Activated CD8-positive, alpha-beta memory T cell treated with anti-CD3 and anti-CD28 coated beads, Interleukin-2, amount 50 U/mL, for 1 hour (primary cell): ENCODE results near the gene SGMS1.
"Not testable (repeated sequence)": the region's sequence is repeated elsewhere in the genome, so short reads cannot be mapped to it uniquely, and the experiment has no call there.

Experiments used
- DNase-seq: peaks from one replicate; pipeline ENCODE4 v3.0.0-alpha.2; 2020; ENCODE audit errors: extremely low read depth

SGMS1 gene

DNA sequence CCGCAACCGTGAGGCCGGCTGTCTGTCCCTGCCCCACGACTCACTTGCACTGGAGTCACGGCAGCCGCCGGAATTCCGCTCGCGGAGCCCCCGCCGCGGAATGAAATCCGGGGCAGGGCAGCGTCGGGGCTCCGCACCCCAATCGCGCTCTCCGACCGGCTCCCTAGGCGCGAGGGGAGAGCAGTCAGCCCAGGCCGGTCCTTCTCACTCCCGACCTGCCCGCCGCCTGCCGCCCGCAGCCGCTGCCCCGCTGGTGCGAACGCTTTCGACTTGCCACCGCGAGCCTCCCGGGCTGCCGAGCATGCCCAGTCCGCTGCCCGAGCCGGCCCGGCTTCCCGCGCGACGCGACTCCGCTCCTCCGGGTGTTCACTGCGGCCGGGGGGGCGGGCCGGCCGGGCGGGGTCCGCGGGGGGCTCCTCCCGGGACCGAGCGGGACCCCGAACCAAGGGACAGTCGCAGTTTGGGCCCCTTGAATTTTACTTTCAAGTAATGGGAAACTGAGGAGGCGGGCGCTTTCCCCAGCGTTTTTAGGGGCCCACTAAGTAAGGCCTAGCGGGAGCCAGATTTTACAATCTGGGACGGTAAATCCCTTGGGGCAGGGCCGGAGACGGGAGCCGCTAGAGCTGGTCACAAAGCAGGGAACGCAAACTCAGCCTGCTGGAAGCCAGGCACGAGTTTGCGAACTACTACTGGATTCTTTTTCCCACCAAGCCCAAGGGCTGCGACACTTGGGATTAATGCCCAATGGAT, at the start of gene SGMS1:
SGMS1 (minus strand) TSS at position 294 of the 750 bp plus-strand sequence. CDS start 279,842 bp downstream, outside the sequence.
- DNase-seq = no peak

DNA sequence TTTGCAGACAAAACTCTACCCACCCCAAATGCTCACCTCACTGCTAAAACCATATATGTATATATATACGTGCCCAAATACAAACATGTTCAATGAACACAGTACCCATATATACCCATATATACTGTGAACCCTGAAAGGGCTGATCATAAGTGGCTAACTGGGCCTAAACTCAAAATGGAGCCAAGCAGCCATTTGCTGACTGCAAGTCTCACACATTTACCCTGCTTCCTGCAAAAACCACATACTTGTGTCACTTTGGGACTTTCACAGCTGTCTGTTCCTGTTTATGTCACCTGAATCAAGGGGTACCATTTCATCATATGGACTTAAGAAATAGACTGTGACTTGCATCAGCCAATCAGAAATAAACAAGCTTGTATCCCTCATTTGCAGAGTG, 48.4 kb upstream of the SGMS1 start:
- not testable (repeated sequence) for DNase-seq

DNA sequence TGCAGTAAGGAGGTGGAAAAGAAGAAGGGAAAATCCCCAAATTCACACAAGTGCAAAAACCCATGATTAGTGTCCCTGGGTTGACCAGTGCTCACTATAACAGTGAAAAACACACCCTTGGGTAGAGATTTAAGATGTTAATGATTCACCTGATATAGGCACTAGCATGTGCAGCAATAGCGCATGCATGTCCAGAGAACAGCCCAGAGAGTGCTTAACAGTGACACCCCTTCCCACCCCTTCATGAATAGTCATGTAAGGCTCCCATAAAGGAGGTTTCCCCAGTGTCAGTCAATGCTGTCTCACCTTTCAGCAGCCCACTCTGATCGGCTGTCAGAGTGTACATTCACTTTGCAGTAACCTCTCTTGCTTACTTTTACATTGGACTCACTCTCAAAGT, 47.9 kb upstream of the SGMS1 start:
- DNase-seq = not testable (repeated sequence)

DNA sequence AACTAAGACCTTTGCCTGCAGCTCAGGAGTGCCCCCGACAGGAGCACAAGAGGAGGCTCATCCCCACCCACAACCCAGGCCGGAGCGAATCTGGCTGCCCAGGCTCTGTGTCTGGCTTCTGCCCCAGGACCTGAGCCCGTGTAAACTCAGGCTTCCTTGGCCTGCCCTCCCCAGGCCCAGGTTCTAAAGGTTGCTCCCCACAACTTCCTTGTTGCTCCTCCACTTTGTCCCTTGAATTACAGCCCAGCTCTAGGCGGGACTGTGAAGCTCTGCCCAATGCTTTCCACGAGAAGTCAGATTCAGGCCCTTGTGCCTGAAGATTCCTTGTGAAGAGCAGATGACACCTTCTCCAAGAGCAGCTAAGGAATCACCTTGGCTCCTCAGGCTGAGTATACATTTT, 46.2 kb upstream of the SGMS1 start:
- not testable (repeated sequence) for DNase-seq

DNA sequence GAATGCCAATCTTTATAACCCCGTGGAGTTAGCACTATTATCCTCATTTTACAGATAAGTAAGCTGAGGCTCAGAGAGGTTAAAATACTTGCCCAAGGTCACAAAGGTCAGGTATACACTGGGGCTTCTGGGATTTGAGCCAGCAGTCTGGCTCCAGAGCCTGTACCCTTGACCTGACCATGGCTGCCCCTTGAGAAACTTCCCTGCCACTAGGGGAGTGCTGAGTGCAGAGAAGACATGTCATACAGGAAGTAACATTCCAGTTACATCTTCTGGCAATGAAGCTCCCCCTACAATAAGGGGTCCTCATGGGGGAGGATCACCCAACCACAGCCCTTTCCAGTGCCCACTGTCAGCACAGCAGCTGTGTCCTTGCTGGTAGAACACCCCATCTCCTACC, 43.6 kb upstream of the SGMS1 start:
- not testable (repeated sequence) for DNase-seq

DNA sequence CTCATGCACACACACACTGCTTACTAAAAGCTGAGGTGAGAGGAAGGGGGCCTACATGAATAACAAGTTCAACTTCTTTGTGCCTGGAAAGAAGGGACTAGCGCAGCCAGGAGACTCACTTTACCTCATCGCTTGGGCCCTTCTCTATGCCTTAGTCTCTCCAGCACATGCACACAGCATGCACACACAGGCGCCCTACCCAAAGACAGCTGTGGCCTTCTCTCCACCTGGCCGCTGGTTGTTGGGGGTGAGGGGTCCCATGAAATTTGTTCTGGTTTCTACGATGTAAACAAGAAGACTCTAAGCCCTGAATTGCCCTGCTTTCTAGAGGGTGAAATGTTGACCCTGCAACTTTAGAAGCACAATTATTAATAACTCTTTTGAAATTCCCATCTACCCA, 38.7 kb upstream of the SGMS1 start:
- not testable (repeated sequence) for DNase-seq

DNA sequence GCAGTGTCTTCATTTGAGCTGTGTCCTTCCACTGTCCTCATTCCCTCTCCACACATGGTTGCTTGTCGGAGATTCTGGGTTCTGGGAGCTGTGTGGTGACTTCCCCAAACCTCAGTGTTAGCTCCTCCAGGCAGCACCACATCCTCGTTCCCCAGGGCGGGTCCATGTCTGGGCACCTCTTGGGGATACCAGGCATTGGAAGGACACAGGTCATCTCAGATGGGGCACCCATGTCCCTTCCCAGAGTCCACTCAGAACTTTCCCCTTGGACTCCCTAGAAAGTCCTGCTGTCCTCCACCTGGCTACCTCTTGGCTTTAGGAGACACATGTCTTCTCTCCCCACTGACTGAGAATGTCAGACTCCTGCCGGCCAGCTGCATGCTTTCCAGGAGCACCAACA, 37.8 kb upstream of the SGMS1 start:
- DNase-seq = not testable (repeated sequence)

DNA sequence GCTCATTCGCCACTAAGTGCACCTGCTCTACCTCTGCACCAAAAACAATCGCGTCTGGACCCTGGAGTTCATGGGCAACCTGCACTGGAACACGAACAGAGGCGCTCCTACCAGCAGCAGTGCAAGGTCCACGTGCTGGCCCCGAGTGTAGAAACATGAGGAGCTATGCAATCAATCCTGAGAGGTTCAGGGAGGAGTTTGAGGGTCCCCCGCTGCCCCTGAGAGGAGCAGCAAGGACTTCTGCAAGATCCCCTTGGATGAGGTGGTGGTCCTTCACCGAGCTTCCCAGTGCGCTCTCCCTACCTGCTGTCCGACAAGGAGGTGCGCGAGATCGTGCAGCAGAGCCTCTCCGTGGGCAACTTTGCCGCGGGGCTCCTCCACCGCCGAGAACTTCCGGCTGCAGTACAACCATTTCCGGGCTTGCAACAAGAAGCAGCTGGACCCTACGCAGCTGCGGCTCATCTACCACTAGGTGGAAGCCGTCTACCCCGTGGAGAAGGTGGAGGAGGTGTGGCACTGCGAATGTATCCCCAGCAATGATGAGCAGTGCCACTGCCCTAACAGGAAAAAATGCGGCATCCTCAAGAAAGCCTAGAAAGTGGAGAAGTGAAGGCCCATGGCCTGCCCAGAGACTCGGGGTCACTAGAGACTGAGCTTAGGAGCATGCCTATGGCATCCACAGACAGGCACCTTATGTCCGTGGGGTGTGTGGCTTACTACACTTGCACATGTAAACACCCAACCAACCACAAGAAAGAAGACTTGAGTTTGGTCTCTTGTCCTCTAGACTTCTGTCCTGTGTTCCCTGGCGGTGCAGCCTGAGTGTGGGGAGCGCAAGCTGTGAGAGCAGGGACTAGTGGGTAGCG, 36.3 kb upstream of the SGMS1 start:
- DNase-seq = not testable (repeated sequence)

DNA sequence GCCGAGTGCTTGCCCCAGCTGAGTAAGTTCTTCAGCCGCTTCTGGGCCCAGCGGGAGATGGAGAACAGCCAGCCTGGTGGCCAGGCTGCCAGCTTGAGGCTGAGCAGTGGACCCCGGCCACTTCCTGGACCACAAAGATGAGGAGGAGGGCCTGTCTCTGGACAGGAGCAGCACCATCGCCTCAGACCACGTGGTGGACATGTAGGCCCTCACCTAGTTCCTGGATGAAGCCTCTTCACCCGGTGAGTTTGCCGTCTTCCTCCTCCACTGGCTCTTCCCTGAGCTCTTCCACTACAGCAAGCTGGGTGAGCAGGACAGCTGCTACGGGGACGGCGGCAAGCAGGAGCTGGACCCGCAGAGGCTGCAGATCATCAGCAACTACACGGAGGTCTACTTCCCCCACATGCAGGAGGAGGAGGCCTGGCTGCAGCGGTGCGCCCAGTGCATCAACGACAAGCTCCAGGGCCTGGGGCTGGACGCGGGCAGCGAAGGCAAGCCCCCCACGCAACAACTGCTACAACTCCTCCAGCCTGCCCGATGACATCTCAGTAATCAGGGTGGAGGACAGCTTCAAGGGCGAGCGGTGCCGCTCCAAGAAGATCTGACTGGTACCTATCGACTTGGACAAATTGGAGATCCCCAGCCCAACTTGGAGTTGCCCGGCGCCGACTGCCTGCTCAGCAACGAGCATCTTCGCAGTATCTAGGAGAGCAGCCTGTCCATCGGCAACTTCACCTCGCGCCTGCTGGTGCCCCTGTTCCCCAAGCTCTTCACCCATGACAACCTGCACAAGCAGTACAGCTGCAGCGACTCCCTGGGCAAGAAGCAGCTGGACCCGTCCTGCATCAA, 35.5 kb upstream of the SGMS1 start:
- DNase-seq = not testable (repeated sequence)

DNA sequence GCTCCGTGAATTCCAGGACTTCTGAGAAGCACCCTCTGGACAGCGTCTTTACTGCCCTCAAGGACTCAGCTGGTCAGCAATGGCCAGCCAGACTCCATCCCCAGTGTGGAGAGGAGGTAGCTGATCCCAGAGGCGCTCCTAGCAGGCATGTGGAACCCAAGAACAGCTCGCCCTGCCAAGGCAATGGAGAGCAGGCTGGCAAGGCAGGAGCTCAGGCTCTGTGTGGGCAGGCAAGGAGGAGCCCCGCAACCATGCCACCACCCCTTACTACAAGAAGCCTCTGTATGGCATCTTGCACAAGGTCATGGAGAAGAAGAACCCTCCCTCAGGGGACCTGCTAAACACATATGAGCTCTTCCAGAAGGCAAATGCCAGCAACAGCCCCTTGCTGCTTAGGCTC, 34.4 kb upstream of the SGMS1 start:
- no peak for DNase-seq

DNA sequence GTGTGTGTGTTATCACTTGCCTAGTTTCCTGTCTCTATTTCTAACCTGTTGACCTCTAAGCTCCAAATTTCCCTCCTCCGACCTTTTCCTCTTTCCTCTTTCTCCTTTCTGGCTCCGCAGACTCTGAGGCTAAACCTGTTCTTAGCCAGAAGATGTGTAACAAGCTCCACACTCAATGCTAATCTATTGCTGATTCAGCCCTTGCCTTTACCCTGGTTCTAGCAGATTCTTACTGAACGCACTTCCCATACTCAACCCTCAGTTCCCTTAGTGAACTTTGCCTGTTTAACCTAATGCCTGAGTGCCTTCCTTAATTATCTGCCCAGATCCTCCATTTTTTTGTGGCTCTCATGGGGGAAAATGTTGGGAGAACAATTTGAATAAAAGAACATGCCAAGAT, 30.0 kb upstream of the SGMS1 start:
- no peak for DNase-seq

DNA sequence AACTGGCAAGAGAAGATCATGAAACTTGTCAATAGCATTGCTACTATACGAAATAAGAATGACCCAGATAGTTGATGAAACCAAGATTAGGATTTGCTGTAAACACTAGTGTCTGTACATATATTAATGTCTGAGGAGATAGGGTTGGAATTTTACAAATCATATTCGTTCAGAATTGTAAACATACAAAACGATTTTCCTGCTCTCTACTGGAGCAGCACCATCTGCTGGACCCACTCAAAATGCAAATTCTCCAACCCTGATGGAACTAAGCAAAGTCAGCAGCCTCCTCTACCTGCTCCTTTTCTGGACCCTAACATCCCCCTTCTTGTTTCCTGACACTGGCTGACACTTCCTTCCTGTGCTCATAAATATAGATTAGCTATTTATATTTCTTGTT, 29.4 kb upstream of the SGMS1 start:
- no peak for DNase-seq

DNA sequence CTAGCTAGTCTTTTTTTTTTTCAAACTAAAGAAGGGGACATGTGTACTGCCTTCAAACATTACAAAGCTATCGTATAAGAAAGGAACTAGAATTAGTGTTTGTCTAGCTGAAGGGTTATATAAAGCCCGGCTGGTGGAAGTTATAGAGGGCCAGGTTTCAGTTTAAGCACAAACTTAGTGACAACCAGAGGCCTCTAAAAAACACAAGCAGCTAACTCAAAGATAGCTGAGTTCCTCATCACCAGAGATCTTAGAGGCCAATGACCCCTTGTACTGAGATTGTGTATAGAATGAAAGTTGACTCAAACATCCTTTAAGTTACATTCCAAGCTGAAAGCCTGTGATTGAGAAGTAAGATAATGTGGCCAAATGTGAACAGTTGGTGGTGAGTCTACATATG, 28.1 kb upstream of the SGMS1 start:
- DNase-seq = no peak

DNA sequence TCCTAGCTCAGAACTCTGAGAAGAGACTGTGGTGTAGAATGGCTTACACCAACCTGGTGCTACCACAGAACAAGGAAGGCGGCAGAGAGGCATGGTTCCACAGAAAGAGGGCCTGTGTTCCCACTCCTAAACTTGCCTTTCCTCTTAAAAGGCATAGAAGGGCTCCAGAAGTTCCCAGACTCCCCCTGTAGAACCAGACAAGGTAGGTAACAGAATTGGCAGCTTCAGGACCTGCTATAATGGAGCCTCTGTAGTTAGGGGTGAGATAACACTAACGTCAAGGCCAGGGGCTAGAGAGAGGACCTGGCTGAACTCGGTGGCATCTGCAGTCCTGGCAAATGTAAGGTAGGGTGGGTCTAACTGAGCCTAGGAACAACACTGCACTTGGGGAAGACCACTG, 26.7 kb upstream of the SGMS1 start:
- DNase-seq = no peak

DNA sequence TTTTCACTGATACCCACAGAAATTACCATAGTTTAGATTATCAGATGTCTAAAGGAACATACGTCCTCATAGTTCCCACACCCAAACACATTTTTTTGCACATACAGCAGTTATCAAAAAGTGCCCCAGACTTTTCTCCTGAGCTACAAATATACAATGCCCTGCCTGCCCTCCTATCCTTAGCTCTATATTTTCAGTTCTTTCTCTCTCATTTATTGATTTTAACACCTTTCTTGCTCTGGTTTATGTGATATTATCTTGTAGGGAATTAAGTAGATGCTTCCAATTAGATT, 25.1 kb upstream of the SGMS1 start:
- DNase-seq = no peak

DNA sequence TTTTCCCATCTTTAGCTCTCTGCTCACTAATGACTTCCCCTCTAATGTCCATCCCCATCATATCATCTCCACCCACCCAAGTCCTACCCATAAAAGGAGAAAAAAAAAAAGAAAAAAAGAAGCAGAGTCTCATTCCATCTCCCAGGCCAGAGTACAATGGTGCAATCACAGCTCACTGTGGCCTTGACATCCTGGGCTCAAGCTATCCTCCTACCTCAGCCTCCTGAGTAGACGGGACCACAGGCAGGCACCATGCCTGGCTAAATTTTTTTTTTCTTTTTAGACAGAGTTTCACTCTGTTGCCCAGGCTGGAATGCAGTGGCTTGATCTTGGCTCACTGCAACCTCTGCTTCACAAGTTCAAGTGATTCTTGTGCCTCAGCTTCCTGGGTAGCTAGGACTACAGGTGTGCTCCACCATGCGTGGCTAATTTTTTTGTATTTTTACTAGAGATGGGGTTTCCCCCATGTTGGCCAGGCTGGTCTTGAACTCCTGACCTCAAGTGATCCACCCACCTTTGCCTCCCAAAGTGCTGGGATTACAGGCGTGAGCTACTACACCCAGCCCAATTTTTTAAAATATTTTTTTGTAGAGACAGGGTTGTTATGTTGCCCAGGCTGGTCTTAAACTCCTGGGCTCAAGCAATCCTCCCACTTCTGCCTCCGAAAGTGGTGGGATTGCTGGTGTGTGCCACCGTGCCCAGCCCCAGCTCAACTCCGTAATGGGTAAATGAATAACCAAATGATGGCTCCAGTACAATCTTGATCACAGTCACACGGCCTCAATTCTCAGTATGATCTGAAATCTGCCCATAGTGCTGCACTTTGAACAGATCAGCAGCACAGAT, 24.6 kb upstream of the SGMS1 start:
- DNase-seq = no peak

DNA sequence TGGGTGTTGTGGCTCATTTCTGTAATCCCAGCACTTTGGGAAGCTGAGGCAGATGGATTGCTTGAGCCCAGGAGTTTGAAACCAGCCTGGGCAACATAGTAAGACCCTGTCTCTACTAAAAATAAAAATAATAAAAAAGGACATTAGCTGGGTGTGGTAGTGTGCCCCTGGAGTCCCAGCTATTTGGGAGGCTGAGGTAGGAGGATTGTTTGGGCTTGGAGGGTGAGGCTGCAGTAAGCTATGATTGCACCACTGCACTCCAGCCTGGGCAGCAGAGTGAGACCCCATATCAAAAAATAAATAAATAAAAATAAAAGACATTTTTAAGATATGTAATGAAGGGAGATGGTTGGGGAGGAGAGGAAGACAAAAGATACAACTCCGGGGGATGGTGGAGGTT, 23.6 kb upstream of the SGMS1 start:
- not testable (repeated sequence) for DNase-seq

DNA sequence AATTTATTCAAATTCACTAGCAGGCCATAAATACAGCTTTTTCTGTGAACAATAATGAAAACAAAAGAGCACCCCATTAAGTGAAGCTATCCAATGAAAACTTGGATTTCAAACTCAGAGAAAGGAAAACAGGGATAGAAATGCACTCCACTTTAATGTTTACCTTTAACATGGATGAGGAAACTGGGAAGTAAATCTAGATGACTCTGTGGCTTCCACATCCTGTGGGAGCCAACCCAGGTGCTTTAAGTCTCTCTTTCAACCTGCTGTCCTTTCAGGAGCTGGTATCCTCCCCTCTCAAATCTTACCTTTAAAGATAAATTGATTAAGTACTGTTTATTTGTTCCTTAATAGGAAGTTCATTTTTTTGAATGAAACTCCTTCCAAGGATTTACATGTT, 21.5 kb upstream of the SGMS1 start:
- no peak for DNase-seq

DNA sequence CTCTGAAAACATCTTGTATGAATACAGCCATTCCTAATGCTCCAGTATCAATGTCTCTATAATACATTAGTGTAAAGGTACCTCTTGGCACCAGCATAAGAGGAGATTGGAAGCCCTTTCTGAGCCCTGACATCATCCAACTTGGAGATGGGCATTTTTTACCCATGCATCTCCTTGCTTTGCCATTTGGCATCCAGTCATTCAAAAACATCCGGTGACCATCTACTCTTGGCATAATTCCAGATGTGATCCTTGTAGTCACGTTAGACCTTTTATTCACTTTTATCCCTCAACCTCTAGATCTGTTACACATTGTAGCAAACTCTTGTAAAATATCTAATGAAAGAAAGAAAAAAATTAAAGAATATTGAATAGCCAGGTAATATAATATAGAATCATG, 17.9 kb upstream of the SGMS1 start:
- DNase-seq = no peak

DNA sequence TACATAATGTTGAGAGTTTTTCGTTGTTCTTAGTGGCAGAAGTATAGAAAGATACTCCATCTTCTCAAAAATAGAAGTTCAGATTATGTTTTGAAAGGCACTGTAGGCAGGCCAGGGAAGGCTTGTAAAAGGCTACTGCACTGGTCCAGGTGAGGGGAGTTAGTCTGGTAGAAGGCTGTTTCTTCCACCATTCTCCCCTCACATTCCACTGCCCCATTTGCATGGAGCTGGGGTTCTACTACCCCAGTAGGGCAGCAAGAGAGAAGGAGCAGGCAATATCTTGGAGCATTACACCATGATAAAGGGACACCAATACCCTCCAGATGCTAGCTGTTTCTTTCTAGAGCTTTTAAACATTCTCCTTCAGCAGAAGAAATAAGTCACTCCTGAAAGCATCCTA, 16.5 kb upstream of the SGMS1 start:
- DNase-seq = no peak
